GM19438 (cell line): Measurements from ENCODE around the gene MTAP.

Experiments used
- ATAC-seq: cut with Tn5 transposase; IDR thresholded peaks from one replicate; pipeline ENCODE4 v1.9.1; 2021; ENCODE audit warnings: low read depth; ENCODE audit not compliant: unreplicated experiment

The MTAP gene

GRCh38 chr9:21967169-21967568 lies 164.7 kb downstream of the MTAP start:
- ATAC-seq, result no peak

- ATAC-seq, result no peak
Measured at GRCh38 chr9:21967702-21968101, 165.3 kb downstream of the MTAP start.

GRCh38 chr9:21968331-21969010 lies 166.0 kb downstream of the MTAP start:
- no peak for ATAC-seq

- no peak for ATAC-seq
Measured at GRCh38 chr9:21969011-21969940, 166.8 kb downstream of the MTAP start.

GRCh38 chr9:21969951-21970799 lies 167.7 kb downstream of the MTAP start:
- no peak for ATAC-seq

GRCh38 chr9:21970800-21971640 lies 168.6 kb downstream of the MTAP start:
- no peak for ATAC-seq

- ATAC-seq, result no peak
Measured at GRCh38 chr9:21972361-21972760, 169.9 kb downstream of the MTAP start.

- ATAC-seq, result no peak
Measured at GRCh38 chr9:21974343-21974721, 171.9 kb downstream of the MTAP start.

- peak; percentile 65 for ATAC-seq
Measured at GRCh38 chr9:21974722-21975409, 172.4 kb downstream of the MTAP start.

- no peak for ATAC-seq
Measured at GRCh38 chr9:21976334-21976875, 174.0 kb downstream of the MTAP start.

GRCh38 chr9:21982391-21982790 lies 180.0 kb downstream of the MTAP start:
- no peak for ATAC-seq

GRCh38 chr9:21982861-21983560 lies 180.6 kb downstream of the MTAP start:
- no peak for ATAC-seq

GRCh38 chr9:21983561-21983935 lies 181.1 kb downstream of the MTAP start:
- no peak for ATAC-seq

GRCh38 chr9:21984101-21984500 lies 181.7 kb downstream of the MTAP start:
- no peak for ATAC-seq

- no peak for ATAC-seq
Measured at GRCh38 chr9:21985964-21986667, 183.7 kb downstream of the MTAP start.
